HG03460 (cell line): Measurements from ENCODE around the gene FANCB.

ENCODE experiments used
- ATAC-seq: cut with Tn5 transposase; IDR thresholded peaks from one replicate; pipeline ENCODE4 v1.9.1; 2021; ENCODE audit not compliant: unreplicated experiment

Gene FANCB

DNA sequence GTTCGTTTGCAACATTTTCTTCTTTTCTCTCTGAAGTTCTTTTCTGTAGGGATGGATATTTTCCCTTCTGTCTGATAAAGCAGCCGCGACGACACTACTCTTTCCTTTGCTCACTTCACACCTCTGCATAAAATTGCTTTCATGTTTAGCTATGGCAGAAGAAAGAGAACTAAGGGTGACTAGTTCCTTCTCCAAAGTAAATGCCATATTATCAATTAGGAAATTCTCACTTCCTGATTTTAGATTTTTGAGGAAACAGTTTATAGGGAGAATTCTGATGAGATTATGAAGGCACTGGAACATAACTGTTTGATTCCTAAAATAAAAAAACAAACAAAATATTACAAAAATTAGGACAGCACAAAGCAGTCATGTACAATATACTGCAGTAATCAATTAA lies 29.2 kb downstream of the FANCB start:
- ATAC-seq = no peak

- ATAC-seq = no peak
These were observed 35.7 kb downstream of the FANCB start for GRCh38 chrX:14837155-14837554.

DNA sequence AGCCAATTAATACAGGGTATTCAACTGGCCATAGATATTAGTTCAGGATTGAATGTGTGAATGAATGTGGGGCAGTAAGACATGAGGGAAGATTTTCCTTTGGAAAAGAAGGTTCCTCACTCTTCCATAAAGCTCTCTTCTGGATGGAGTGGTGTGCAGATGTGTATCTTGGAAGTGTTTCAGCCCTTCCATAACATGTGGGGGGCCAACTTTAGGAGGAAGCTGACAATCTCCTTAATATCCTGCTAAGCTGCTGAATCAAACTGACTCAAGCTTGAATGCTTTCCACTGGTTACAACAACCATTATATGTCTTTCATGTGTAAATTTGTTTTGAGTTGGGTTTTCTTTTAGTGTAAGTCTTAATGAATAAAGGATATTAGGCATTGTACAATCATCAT lies 40.3 kb downstream of the FANCB start:
- no peak for ATAC-seq

DNA sequence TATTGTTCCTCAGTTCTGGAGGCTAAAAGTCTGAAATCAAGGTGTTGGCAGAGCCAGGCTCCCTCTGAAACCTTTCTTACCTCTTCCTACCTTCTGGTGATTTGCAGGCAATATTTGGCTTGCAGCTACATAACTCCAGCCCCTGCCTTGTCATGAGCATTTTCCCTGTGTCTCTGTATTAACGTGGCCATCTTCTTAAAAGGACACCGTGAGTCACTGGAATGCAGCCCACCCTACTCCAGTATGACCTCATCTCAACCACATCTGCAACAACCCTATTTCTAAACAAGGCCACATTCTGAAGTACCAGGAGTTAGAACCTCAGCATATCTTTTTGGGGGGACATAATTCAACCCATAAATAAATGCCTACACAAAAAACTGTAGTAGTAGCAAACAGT lies 40.7 kb downstream of the FANCB start:
- ATAC-seq = no peak

DNA sequence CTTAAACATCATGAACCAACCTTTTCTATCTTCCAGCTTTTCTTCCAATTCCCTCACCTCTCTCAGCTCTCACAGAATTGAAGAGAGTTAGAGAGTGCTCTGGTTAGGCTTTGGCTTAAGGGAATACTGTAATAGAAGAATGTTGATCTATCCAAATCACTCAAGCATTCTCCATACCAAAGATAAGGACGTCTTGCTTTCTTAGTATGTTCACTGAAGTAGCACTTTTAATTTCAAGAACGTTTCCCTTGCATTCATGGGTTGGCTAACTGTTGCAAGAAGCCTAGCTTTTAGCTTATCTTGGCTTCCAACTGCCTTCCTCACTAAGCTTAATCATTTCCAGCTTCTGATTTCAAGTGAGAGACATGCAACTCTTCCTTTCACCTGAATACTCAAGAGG lies 43.2 kb downstream of the FANCB start:
- no peak for ATAC-seq

DNA sequence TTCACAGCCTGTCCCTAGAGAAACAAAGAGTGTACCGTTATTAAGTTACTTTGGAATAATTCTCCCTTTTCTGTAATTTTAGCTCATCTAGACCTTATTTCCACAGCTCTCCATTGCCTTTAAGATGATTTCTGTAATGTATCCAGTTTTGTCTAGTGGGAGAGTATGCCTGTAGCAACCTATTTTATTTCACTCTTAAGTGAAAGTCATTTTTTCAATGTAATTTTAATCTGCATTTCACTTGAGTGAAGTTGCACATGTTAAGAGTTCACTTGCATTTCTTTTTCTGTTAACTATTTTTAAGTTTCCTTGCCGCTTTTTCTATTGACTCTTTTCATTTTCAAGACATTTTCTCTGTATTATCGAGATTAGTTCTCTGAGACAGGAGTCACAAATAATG lies 46.5 kb downstream of the FANCB start:
- ATAC-seq = no peak

DNA sequence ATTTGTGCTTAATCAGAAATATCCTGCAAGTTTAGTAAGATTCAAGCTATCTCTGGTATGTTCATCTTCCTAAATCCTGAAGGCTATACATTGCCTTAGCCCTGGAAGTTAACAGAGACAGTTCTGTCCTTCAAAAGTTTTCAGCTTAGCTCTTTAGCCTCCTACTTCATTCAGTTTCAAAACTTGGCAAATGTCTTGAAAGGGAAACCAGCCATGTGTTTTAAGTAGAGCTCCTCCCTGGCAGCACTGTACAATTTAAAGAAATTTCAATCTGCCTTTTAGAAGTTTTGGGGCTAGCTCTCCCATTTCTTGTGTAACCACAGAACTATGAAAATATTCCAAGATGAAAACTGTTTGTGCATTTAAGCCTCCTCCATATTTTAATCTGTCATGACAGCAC lies 47.0 kb downstream of the FANCB start:
- no peak for ATAC-seq

DNA sequence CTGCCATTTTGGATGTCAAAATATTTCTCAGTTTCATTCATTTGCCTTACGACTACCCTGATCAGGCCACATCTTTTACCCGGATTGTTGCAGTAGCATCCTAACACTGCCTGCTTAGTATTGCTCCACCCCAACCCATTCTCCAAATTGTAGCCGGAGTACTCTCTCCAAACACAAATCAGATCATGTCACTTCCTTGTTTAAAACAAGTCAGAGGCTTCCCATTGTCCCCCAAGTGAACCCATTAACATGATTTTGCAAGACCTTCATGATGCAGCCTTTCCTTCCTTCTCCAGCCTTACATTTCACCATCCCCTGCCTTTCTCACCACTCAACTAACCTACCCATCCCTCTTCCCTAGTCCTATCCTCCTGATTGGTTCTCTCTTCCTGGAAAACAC lies 53.1 kb downstream of the FANCB start:
- ATAC-seq = no peak

DNA sequence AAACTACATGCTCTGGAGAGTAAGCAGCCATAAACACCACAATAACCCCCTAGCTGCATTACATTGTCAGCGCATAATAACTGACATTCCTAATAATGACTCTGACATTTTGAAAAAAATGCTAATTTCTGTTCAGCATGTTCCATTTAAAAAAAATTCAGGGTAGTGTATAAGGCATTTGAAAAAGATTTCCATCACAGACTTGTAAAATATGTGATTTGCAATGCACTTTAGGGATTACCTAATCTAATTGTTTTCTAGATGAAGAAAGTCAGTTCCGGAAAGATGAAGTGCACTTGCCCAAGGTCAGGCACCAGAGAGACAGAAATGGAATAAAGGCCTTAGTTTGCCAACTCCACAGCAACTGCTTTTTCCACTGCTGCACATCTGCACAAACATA lies 55.3 kb downstream of the FANCB start:
- no peak for ATAC-seq

GRCh38 chrX:14802943-14803710 lies 69.7 kb downstream of the FANCB start:
- ATAC-seq = no peak

DNA sequence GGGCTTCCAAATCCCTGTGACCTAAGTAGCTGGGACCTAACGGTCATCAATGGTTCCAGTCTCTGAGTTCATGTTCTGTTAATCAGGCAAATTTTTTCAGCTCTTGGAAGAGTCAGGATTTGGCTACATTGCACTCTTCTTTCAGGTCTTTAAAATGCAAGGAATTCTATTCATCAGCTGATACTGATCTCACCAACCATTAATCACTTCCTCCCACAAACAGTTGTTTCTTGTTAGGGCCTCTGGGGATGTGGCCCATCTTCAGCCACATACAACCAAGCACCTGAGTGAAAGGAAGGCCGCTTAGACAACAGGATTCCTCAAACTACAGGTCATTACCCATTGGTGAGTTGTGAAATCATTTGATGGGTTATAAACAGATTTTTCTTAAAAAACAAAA lies 71.7 kb downstream of the FANCB start:
- ATAC-seq = no peak

GRCh38 chrX:14798805-14799397 lies 74.0 kb downstream of the FANCB start:
- no peak for ATAC-seq
